IMR-90 (cell line): ENCODE data around the gene FAM3D. TPM values are rescaled to one million over a fixed set of nuclear protein-coding genes. Genes with fewer than 3 reads are reported as not detected.

ENCODE experiments used
- ATAC-seq: fragments of 200-7000 bp; cut with Tn5 transposase; 2 replicates; pipeline ENCODE4 v1.9.1; 2020; ENCODE audit warnings: low read depth, mild to moderate bottlenecking, moderate library complexity
- BruUV-seq: library from RNA; stranded (reverse); fragments of 400-500 nt; replicated peaks from 2 replicates; lab custom pipeline; 2021; lab: Mats Ljungman, UMichigan
- CTCF ChIA-PET: fragments of 300-600 bp; formaldehyde crosslinking; extraction: SDS; loops from one replicate; lab custom pipeline; 2021; ENCODE audit warnings: antibody characterized with exemption; lab: Yijun Ruan, JAX
- POLR2A ChIA-PET: fragments of 300-600 bp; sonication (Branson Sonifier 250); formaldehyde crosslinking; loops from one replicate; lab custom pipeline; 2022; ENCODE audit warnings: antibody characterized with exemption; ENCODE audit not compliant: unreplicated experiment; lab: Charles Lee
- DNase-seq: peaks from one replicate; pipeline ENCODE4 v3.0.0; 2013
- H2AFZ ChIP-seq: replicated peaks from 2 replicates; pipeline ENCODE3; 2013; ENCODE audit warnings: low read length, mild to moderate bottlenecking; ENCODE audit not compliant: poor library complexity
- H2AK5ac ChIP-seq: 2 replicates; pipeline ENCODE4 v1.6.1; 2013; ENCODE audit warnings: low read depth, low read length, inconsistent platforms
- H2AK9ac ChIP-seq: replicated peaks from 2 replicates; pipeline ENCODE3; 2013; ENCODE audit warnings: mild to moderate bottlenecking, low read depth, low read length, moderate library complexity; ENCODE audit not compliant: poor library complexity
- H2BK120ac ChIP-seq: 2 replicates; pipeline ENCODE4 v1.6.1; 2013; ENCODE audit warnings: low read depth, low read length, inconsistent platforms
- H2BK15ac ChIP-seq: 3 replicates; pipeline ENCODE4 v1.6.1; 2013; ENCODE audit warnings: low read depth, low read length, inconsistent platforms
- H2BK20ac ChIP-seq: 2 replicates; pipeline ENCODE4 v1.6.1; 2013; ENCODE audit warnings: low read depth, mild to moderate bottlenecking, inconsistent platforms, low read length, moderate library complexity
- H2BK5ac ChIP-seq: 2 replicates; pipeline ENCODE4 v1.6.1; 2013; ENCODE audit warnings: mild to moderate bottlenecking, low read depth, low read length, inconsistent platforms; ENCODE audit not compliant: poor library complexity, severe bottlenecking
- H3K14ac ChIP-seq: replicated peaks from 2 replicates; pipeline ENCODE4 v1.6.1; 2013; ENCODE audit warnings: low read depth, low read length, inconsistent platforms
- H3K18ac ChIP-seq: 2 replicates; pipeline ENCODE4 v1.6.1; 2013; ENCODE audit warnings: low read depth, low read length, control low read depth
- H3K23ac ChIP-seq: 2 replicates; pipeline ENCODE4 v1.6.1; 2013; ENCODE audit warnings: low read depth, low read length, inconsistent platforms
- H3K27ac ChIP-seq: 2 replicates; pipeline ENCODE4 v1.5.1; 2013; ENCODE audit warnings: mild to moderate bottlenecking, control low read depth, low read length; ENCODE audit not compliant: insufficient read depth
- H3K27me3 ChIP-seq: 2 replicates; pipeline ENCODE4 v1.6.1; 2013; ENCODE audit warnings: low read length; ENCODE audit not compliant: control insufficient read depth, insufficient read depth
- H3K36me3 ChIP-seq: 2 replicates; pipeline ENCODE4 v1.6.1; 2013; ENCODE audit warnings: low read length, mixed read lengths; ENCODE audit not compliant: control insufficient read depth, insufficient read depth
- H3K4ac ChIP-seq: 2 replicates; pipeline ENCODE4 v1.6.1; 2013; ENCODE audit warnings: low read depth, low read length, inconsistent platforms
- H3K4me1 ChIP-seq: 2 replicates; pipeline ENCODE4 v1.6.1; 2013; ENCODE audit warnings: low read length, mixed read lengths; ENCODE audit not compliant: control insufficient read depth, insufficient read depth
- H3K4me2 ChIP-seq: 2 replicates; pipeline ENCODE4 v1.6.1; 2013; ENCODE audit warnings: low read depth, mild to moderate bottlenecking, control low read depth, low read length, moderate library complexity
- H3K4me3 ChIP-seq: 2 replicates; pipeline ENCODE4 v1.5.1; 2013; ENCODE audit warnings: low read depth, mild to moderate bottlenecking, control low read depth, low read length, moderate library complexity; ENCODE audit not compliant: insufficient read depth
- H3K56ac ChIP-seq: 2 replicates; pipeline ENCODE4 v1.6.1; 2013; ENCODE audit warnings: low read length, inconsistent platforms; ENCODE audit not compliant: insufficient read depth; ENCODE audit errors: extremely low read depth
- H3K79me1 ChIP-seq, 2 experiments: 2 replicates each; pipeline ENCODE4 v1.6.1; 2013; ENCODE audit warnings: low read length in 2 of 2, inconsistent platforms in 1 of 2, low read depth in 1 of 2
- H3K9ac ChIP-seq: 2 replicates; pipeline ENCODE4 v1.6.1; 2013; ENCODE audit warnings: low read depth, low read length, control low read depth
- H3K9me1 ChIP-seq: 2 replicates; pipeline ENCODE4 v1.6.1; 2013; ENCODE audit warnings: low read length, inconsistent platforms; ENCODE audit not compliant: insufficient read depth
- H3K9me3 ChIP-seq: 2 replicates; pipeline ENCODE4 v1.6.1; 2013; ENCODE audit warnings: low read length; ENCODE audit not compliant: control insufficient read depth, insufficient read depth
- H4K20me1 ChIP-seq: 2 replicates; pipeline ENCODE4 v1.6.1; 2013; ENCODE audit warnings: low read length, inconsistent platforms; ENCODE audit not compliant: insufficient read depth
- H4K5ac ChIP-seq: 2 replicates; pipeline ENCODE4 v1.6.1; 2013; ENCODE audit warnings: mild to moderate bottlenecking, low read depth, low read length, control low read depth
- H4K8ac ChIP-seq, 2 experiments: 2 replicates each; pipeline ENCODE4 v1.6.1; 2013; ENCODE audit warnings: low read depth in 2 of 2, low read length in 2 of 2, control low read depth in 1 of 2, inconsistent platforms in 1 of 2
- H4K91ac ChIP-seq: 2 replicates; pipeline ENCODE4 v1.6.1; 2013; ENCODE audit warnings: low read depth, low read length, inconsistent platforms; ENCODE audit not compliant: insufficient read depth
- BHLHE40 ChIP-seq: fragments of 150-350 bp; IDR thresholded peaks from 2 replicates; pipeline ENCODE4 v1.6.1; 2016; ENCODE audit warnings: mild to moderate bottlenecking, low read depth, low read length
- CEBPB ChIP-seq: IDR thresholded peaks from 2 replicates; pipeline ENCODE4 v1.6.1; 2012; ENCODE audit warnings: low read depth, low read length, improper control_type of control experiment
- CHD1 ChIP-seq: IDR thresholded peaks from 2 replicates; pipeline ENCODE4 v1.6.1; 2012; ENCODE audit warnings: low read depth, low read length, improper control_type of control experiment
- FOS ChIP-seq: fragments of 150-350 bp; IDR thresholded peaks from 2 replicates; pipeline ENCODE4 v1.6.1; 2016; ENCODE audit warnings: low read depth, low read length
- MAFK ChIP-seq: IDR thresholded peaks from 2 replicates; pipeline ENCODE4 v1.6.1; 2012; ENCODE audit warnings: low read depth, low read length, improper control_type of control experiment
- MAZ ChIP-seq: IDR thresholded peaks from 2 replicates; pipeline ENCODE4 v1.6.1; 2012; ENCODE audit warnings: low read depth, mild to moderate bottlenecking, low read length, improper control_type of control experiment, moderate library complexity, borderline replicate concordance
- MXI1 ChIP-seq: IDR thresholded peaks from 2 replicates; pipeline ENCODE4 v1.6.1; 2012; ENCODE audit warnings: low read depth, mild to moderate bottlenecking, low read length, moderate library complexity, borderline replicate concordance
- NFE2L2 ChIP-seq: fragments of 150-350 bp; IDR thresholded peaks from 2 replicates; pipeline ENCODE4 v1.6.1; 2016; ENCODE audit warnings: low read depth, mild to moderate bottlenecking, low read length
- POLR2A ChIP-seq: IDR thresholded peaks from 2 replicates; pipeline ENCODE4 v1.6.1; 2012; ENCODE audit warnings: mild to moderate bottlenecking, low read depth, low read length
- RAD21 ChIP-seq: IDR thresholded peaks from 2 replicates; pipeline ENCODE4 v1.6.1; 2012; ENCODE audit warnings: low read length, improper control_type of control experiment
- RCOR1 ChIP-seq: IDR thresholded peaks from 2 replicates; pipeline ENCODE4 v1.6.1; 2012; ENCODE audit warnings: mild to moderate bottlenecking, low read length, improper control_type of control experiment; ENCODE audit not compliant: insufficient replicate concordance
- SMC3 ChIP-seq: fragments of 150-350 bp; IDR thresholded peaks from 2 replicates; pipeline ENCODE4 v1.6.1; 2016; ENCODE audit warnings: low read depth, mild to moderate bottlenecking, antibody characterized with exemption, low read length, moderate library complexity
- WGBS, 2 experiments: methylation state at CpG; one replicate each; pipeline versions ENCODE4 v1.1.5 to v1.1.7; 2013; ENCODE audit warnings: missing lambda C conversion rate in 2 of 2; ENCODE audit not compliant: insufficient read length in 1 of 2; ENCODE audit errors: extremely low coverage in 2 of 2; 5-methylcytosine and 5-hydroxymethylcytosine counted together
- dilution Hi-C: fragments of 300-500 bp; cut with HindIII; formaldehyde crosslinking; loops from one replicate; pipeline ENCODE4 v1.14.3; 2018; ENCODE audit warnings: low sequenced_read_pairs; ENCODE audit not compliant: unreplicated experiment
- in situ Hi-C: fragments of 300-500 bp; cut with MboI; formaldehyde crosslinking; loops from 3 replicates; pipeline ENCODE4 v1.14.3; 2019; ENCODE audit warnings: low sequenced_read_pairs, inconsistent platforms, mixed read lengths
- intact Hi-C: fragments of 100-400 bp; cut with micrococcal nuclease; formaldehyde crosslinking; loops from 2 replicates; pipeline ENCODE4 v1.10.0; 2022
- polyA plus RNA-seq, 3 experiments: library from polyadenylated mRNA; depleted of rRNA; stranded (reverse); fragments of >200 nt; gene quantifications; 2 replicates each; pipeline ENCODE4 v1.2.3, GENCODE V29; 2012; ENCODE audit warnings: low replicate concordance in 1 of 3
- total RNA-seq: library from RNA; depleted of rRNA; stranded (reverse); fragments of >200 nt; gene quantifications from 2 replicates; pipeline ENCODE4 v1.2.3, GENCODE V29; 2012
- TF ChIP-seq, protein P1 (sequence below): conservative IDR thresholded peaks from 2 replicates; pipeline ENCODE4 v1.5.1; 2012; ENCODE audit warnings: mild to moderate bottlenecking, low read depth, low read length, improper control_type of control experiment
- TF ChIP-seq, protein P2 (sequence below): fragments of 150-350 bp; IDR thresholded peaks from 2 replicates; pipeline ENCODE4 v1.6.1; 2017; ENCODE audit warnings: mild to moderate bottlenecking, antibody characterized with exemption, low read length, low read depth
- TF ChIP-seq, protein P3 (sequence below): fragments of 150-350 bp; IDR thresholded peaks from 2 replicates; pipeline ENCODE4 v1.6.1; 2016; ENCODE audit warnings: low read depth, mild to moderate bottlenecking, low read length, moderate library complexity, borderline replicate concordance

The FAM3D gene
- total and polyA plus RNA-seq, 2 of the 4 experiments (the other 2 are of a cell fraction): not detected

DNA sequence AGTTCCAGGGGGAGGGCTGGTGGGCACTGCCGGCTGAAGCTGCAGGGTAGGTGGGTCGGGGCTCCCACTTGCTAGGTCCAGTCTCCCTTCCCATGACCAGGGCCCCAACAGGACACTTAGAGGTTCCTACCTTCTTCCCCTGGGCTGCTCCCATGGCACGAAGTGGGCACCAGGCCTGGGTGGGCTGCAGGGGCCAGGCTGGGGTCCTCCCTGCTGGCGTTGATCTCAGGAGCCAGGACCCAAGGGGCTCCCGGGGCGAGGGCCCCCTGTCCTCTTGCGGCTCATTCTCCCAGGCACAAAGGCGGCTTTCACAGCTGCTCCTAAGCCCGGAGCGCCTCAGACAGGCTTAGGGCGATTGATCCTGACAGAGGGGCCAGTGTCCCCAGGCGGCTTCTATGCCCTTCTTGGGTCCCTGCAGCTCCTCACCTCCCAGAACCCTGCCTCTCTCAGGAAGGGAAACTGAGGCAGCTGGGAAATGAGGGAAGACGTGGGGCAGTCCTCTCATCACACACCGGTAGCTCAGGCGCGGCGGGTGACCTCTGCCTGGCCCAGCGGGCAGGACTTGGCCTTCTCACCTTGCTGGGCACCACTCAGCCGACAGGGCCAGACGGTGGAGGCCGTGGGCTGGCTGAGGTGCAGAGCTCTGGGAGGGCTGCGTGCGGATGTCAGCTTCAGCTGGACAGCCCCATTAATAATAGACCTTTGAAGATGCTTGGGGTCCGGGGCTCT is 39.6 kb downstream of the FAM3D start:
- ATAC-seq (no peak), DNase-seq (no peak)
- peaks cover 23% of the 10 kb centered on the region for H3K4me1 ChIP-seq
- dilution Hi-C loops (no loop called here), in situ Hi-C loops (loop anchor here (5.0 to 25.0 kb wide), 3 partner anchors 65 to 1185 kb away; no protein-coding TSS in a partner anchor), intact Hi-C loops (loop anchor here (5.0 to 10.0 kb wide), 3 partner anchors 40 to 322 kb away; partner anchors contain the start of genes HTD2, PXK and RPP14)
- no peak overlapping the region for H4K91ac ChIP-seq
- no peaks in the 10 kb centered on the region for H3K79me1 ChIP-seq
- H2BK5ac ChIP-seq: no peak overlapping the region
- no peak overlapping the region for H2BK20ac ChIP-seq
- H3K4ac ChIP-seq: no peak overlapping the region
- no peak overlapping the region for H2AK5ac ChIP-seq
- H4K5ac ChIP-seq: no peak overlapping the region
- H3K36me3 ChIP-seq: no peaks in the 10 kb centered on the region
- H4K20me1 ChIP-seq: no peaks in the 10 kb centered on the region
- no TSS peak for BruUV-seq
- H3K56ac ChIP-seq: no peak overlapping the region
- no peak overlapping the region for H3K27ac ChIP-seq
- H3K9me3 ChIP-seq: no peaks in the 10 kb centered on the region
- H3K9me1 ChIP-seq: peaks cover 11% of the 10 kb centered on the region; the same call in 1 of the 2 replicates
- no peak overlapping the region for H3K18ac ChIP-seq
- WGBS, 2 experiments: 48% methylated on average over 5 of the region's 24 CpGs; no CpG with 5 or more reads in 1 of the 2 experiments
- H2AK9ac ChIP-seq: peak overlapping the region; percentile 15
- H4K8ac ChIP-seq: no peak overlapping the region
- POLR2A ChIA-PET: no interaction called here
- no peak overlapping the region for H2BK15ac ChIP-seq
- no peak overlapping the region for H3K14ac ChIP-seq
- no peak overlapping the region for H3K4me2 ChIP-seq
- no peak overlapping the region for H3K4me3 ChIP-seq
- 0 out of 2 replicates have a peak, but pooled peaks cover 2% of the 10 kb centered on the region for H3K27me3 ChIP-seq
- H2BK120ac ChIP-seq: no peak overlapping the region
- peak overlapping the region; percentile 5 for H2AFZ ChIP-seq
- CTCF ChIA-PET: interaction anchor here (1.2 to 5.7 kb wide), 2 partner anchors 57 to 66 kb away, joined by 15 to 69 read pairs; no protein-coding TSS in a partner anchor
- no peak overlapping the region for H3K23ac ChIP-seq
- H3K9ac ChIP-seq: no peak overlapping the region
- TF ChIP-seq, protein P1, sequence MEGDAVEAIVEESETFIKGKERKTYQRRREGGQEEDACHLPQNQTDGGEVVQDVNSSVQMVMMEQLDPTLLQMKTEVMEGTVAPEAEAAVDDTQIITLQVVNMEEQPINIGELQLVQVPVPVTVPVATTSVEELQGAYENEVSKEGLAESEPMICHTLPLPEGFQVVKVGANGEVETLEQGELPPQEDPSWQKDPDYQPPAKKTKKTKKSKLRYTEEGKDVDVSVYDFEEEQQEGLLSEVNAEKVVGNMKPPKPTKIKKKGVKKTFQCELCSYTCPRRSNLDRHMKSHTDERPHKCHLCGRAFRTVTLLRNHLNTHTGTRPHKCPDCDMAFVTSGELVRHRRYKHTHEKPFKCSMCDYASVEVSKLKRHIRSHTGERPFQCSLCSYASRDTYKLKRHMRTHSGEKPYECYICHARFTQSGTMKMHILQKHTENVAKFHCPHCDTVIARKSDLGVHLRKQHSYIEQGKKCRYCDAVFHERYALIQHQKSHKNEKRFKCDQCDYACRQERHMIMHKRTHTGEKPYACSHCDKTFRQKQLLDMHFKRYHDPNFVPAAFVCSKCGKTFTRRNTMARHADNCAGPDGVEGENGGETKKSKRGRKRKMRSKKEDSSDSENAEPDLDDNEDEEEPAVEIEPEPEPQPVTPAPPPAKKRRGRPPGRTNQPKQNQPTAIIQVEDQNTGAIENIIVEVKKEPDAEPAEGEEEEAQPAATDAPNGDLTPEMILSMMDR: no peak
- TF ChIP-seq MAZ (no peak), CEBPB (no peak), RCOR1 (no peak), BHLHE40 (no peak), CHD1 (no peak), SMC3 (no peak), RAD21 (no peak), NFE2L2 (no peak), MXI1 (no peak), POLR2A (no peak), MAFK (no peak), FOS (no peak)
- TF ChIP-seq, protein P2, sequence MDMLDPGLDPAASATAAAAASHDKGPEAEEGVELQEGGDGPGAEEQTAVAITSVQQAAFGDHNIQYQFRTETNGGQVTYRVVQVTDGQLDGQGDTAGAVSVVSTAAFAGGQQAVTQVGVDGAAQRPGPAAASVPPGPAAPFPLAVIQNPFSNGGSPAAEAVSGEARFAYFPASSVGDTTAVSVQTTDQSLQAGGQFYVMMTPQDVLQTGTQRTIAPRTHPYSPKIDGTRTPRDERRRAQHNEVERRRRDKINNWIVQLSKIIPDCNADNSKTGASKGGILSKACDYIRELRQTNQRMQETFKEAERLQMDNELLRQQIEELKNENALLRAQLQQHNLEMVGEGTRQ: no peak
- TF ChIP-seq, protein P3, sequence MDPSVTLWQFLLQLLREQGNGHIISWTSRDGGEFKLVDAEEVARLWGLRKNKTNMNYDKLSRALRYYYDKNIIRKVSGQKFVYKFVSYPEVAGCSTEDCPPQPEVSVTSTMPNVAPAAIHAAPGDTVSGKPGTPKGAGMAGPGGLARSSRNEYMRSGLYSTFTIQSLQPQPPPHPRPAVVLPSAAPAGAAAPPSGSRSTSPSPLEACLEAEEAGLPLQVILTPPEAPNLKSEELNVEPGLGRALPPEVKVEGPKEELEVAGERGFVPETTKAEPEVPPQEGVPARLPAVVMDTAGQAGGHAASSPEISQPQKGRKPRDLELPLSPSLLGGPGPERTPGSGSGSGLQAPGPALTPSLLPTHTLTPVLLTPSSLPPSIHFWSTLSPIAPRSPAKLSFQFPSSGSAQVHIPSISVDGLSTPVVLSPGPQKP: no peak
